Measurements from ENCODE around the gene S100A6. TPM values are rescaled to one million over a fixed set of nuclear protein-coding genes. Genes with fewer than 3 reads are reported as not detected.
"Not testable (repeated sequence)": the region's sequence is repeated elsewhere in the genome, so short reads cannot be mapped to it uniquely, and the experiment has no call there.

The S100A6 gene
- total and polyA plus RNA-seq, 2 donors (not counting 3 experiments of a cell fraction or from before 2014, with no cell fraction given), result 552 to 908 TPM

- TF ChIP-seq GATA2 (IDR thresholded peaks at IDR 0.05; ENCODE audit: insufficient read depth, insufficient read length, low read depth, low read length) (no peak), MYC (IDR thresholded peaks at IDR 0.05; ENCODE audit: low read depth, low read length) (no peak)
- BruUV-seq (replicated peaks), result no TSS peak
- no peak overlapping the region for H3K4me2 ChIP-seq (ENCODE audit: insufficient read depth, low read length)
- ChIA-PET POLR2A (no interaction called here), CTCF (interaction anchor here (0.8 to 4.6 kb wide), 4 partner anchors 12 to 74 kb away, joined by 3 to 24 read pairs (median 4); partner anchors contain the start of gene S100A13)
- no peak overlapping the region for H3K9ac ChIP-seq (replicated peaks; ENCODE audit: extremely low read depth, insufficient read depth, low read length)
- H4K20me1 ChIP-seq (replicated peaks; ENCODE audit: control insufficient read depth, extremely low read depth, insufficient read depth, low read length), result no peaks in the 10 kb centered on the region
- H3K4me1 ChIP-seq (ENCODE audit: control insufficient read depth, extremely low read depth, insufficient read depth, low read length), result peaks cover 5% of the 10 kb centered on the region
- no peaks in the 10 kb centered on the region for H3K27me3 ChIP-seq (ENCODE audit: control insufficient read depth in 2 of 2, insufficient read depth in 2 of 2, low read length in 2 of 2)
- H3K9me3 ChIP-seq (replicated peaks; ENCODE audit: control insufficient read depth, insufficient read depth, low read length), result no peaks in the 10 kb centered on the region
- FAIRE-seq (no peak), DNase-seq (ENCODE audit: low read depth, low spot score) (no peak)
- no peak overlapping the region for H3K27ac ChIP-seq (ENCODE audit: insufficient read depth, low read depth, low read length)
- H3K4me3 ChIP-seq (replicated peaks in 1 of 3; ENCODE audit: insufficient read depth in 1 of 3, low read depth in 1 of 3, low read length in 3 of 3), result no peak overlapping the region
- intact Hi-C loops (cut with micrococcal nuclease), result no loop called here
- dilution Hi-C loops (cut with MboI; ENCODE audit: extremely low pct_ligation_motif_present, low sequenced_read_pairs), result no loop called here
- H3K79me2 ChIP-seq (ENCODE audit: control insufficient read depth, insufficient read depth, low read length), result no peaks in the 10 kb centered on the region
- H3K9me1 ChIP-seq (replicated peaks; ENCODE audit: control insufficient read depth, extremely low read depth, insufficient read depth, low read length), result no peaks in the 10 kb centered on the region
- H2AFZ ChIP-seq (ENCODE audit: low read depth, low read length), result no peak overlapping the region
- no peaks in the 10 kb centered on the region for H3K36me3 ChIP-seq (ENCODE audit: control insufficient read depth in 2 of 2, extremely low read depth in 1 of 2, insufficient read depth in 2 of 2, low read length in 2 of 2)
Observed at GRCh38 chr1:153585006-153585405, 49.2 kb upstream of the S100A6 start.

GRCh38 chr1:153583976-153584375 lies 48.2 kb upstream of the S100A6 start:
- FAIRE-seq, result no peak
- ChIA-PET CTCF (interaction anchor here (4.6 kb wide), 1 partner anchor 11 kb away, joined by 24 read pairs; no protein-coding TSS in a partner anchor), POLR2A (no interaction called here)
- H3K27ac ChIP-seq (ENCODE audit: insufficient read depth, low read depth, low read length), result no peak overlapping the region
- peaks cover 5% of the 10 kb centered on the region for H3K4me1 ChIP-seq (ENCODE audit: control insufficient read depth, extremely low read depth, insufficient read depth, low read length)
- H3K4me2 ChIP-seq (ENCODE audit: insufficient read depth, low read length), result no peak overlapping the region
- intact Hi-C loops (cut with micrococcal nuclease), result no loop called here
- no peak for DNase-seq (ENCODE audit: low read depth, low spot score)
- no peak overlapping the region for H2AFZ ChIP-seq (ENCODE audit: low read depth, low read length)
- H3K4me3 ChIP-seq (replicated peaks in 1 of 3; ENCODE audit: insufficient read depth in 1 of 3, low read depth in 1 of 3, low read length in 3 of 3), result no peak overlapping the region
- no TSS peak for BruUV-seq (replicated peaks)
- H4K20me1 ChIP-seq (replicated peaks; ENCODE audit: control insufficient read depth, extremely low read depth, insufficient read depth, low read length), result no peaks in the 10 kb centered on the region
- no peak for TF ChIP-seq MAX (IDR thresholded peaks at IDR 0.05; ENCODE audit: insufficient read depth, insufficient read length)
- no peak for TF ChIP-seq CTCF (IDR thresholded peaks at IDR 0.05; ENCODE audit: extremely low read depth in 1 of 2, insufficient read depth in 1 of 2, low read depth in 1 of 2, low read length in 2 of 2)
- no peak for TF ChIP-seq POLR2AphosphoS5 (IDR thresholded peaks at IDR 0.05; ENCODE audit: insufficient read depth, low read depth, low read length)
- TF ChIP-seq POLR2A (IDR thresholded peaks at IDR 0.05; ENCODE audit: low read depth, low read length), result no peak
- no peak for TF ChIP-seq FOS (IDR thresholded peaks at IDR 0.05; ENCODE audit: borderline replicate concordance, insufficient read depth, low read length)
- no peak for TF ChIP-seq JUN (IDR thresholded peaks at IDR 0.05; ENCODE audit: borderline replicate concordance, insufficient read depth, insufficient read length, low read depth)
- TF ChIP-seq MYC (IDR thresholded peaks at IDR 0.05; ENCODE audit: low read depth, low read length), result no peak
- TF ChIP-seq EZH2 (IDR thresholded peaks at IDR 0.05; ENCODE audit: borderline replicate concordance, low read depth, low read length, severe bottlenecking), result no peak
- no peak for TF ChIP-seq GATA2 (IDR thresholded peaks at IDR 0.05; ENCODE audit: insufficient read depth, insufficient read length, low read depth, low read length)
- no peaks in the 10 kb centered on the region for H3K27me3 ChIP-seq (ENCODE audit: control insufficient read depth in 2 of 2, insufficient read depth in 2 of 2, low read length in 2 of 2)
- no peaks in the 10 kb centered on the region for H3K9me3 ChIP-seq (replicated peaks; ENCODE audit: control insufficient read depth, insufficient read depth, low read length)
- dilution Hi-C loops (cut with MboI; ENCODE audit: extremely low pct_ligation_motif_present, low sequenced_read_pairs), result no loop called here
- no peaks in the 10 kb centered on the region for H3K79me2 ChIP-seq (ENCODE audit: control insufficient read depth, insufficient read depth, low read length)
- no peak overlapping the region for H3K9ac ChIP-seq (replicated peaks; ENCODE audit: extremely low read depth, insufficient read depth, low read length)
- no peaks in the 10 kb centered on the region for H3K9me1 ChIP-seq (replicated peaks; ENCODE audit: control insufficient read depth, extremely low read depth, insufficient read depth, low read length)
- no peaks in the 10 kb centered on the region for H3K36me3 ChIP-seq (ENCODE audit: control insufficient read depth in 2 of 2, extremely low read depth in 1 of 2, insufficient read depth in 2 of 2, low read length in 2 of 2)

- POLR2A ChIA-PET; intact Hi-C loops (cut with micrococcal nuclease); H3K9me3 ChIP-seq (replicated peaks; ENCODE audit: control insufficient read depth, insufficient read depth, low read length); H4K20me1 ChIP-seq (replicated peaks; ENCODE audit: control insufficient read depth, extremely low read depth, insufficient read depth, low read length); BruUV-seq (replicated peaks); H3K4me3 ChIP-seq (replicated peaks in 1 of 3; ENCODE audit: insufficient read depth in 1 of 3, low read depth in 1 of 3, low read length in 3 of 3); H3K79me2 ChIP-seq (ENCODE audit: control insufficient read depth, insufficient read depth, low read length); CTCF ChIA-PET; H3K9ac ChIP-seq (replicated peaks; ENCODE audit: extremely low read depth, insufficient read depth, low read length); H3K27ac ChIP-seq (ENCODE audit: insufficient read depth, low read depth, low read length); H3K4me2 ChIP-seq (ENCODE audit: insufficient read depth, low read length); H3K9me1 ChIP-seq (replicated peaks; ENCODE audit: control insufficient read depth, extremely low read depth, insufficient read depth, low read length); dilution Hi-C loops (cut with MboI; ENCODE audit: extremely low pct_ligation_motif_present, low sequenced_read_pairs); FAIRE-seq; DNase-seq (ENCODE audit: low read depth, low spot score); H3K36me3 ChIP-seq (ENCODE audit: control insufficient read depth in 2 of 2, extremely low read depth in 1 of 2, insufficient read depth in 2 of 2, low read length in 2 of 2); H3K27me3 ChIP-seq (ENCODE audit: control insufficient read depth in 2 of 2, insufficient read depth in 2 of 2, low read length in 2 of 2); H2AFZ ChIP-seq (ENCODE audit: low read depth, low read length); H3K4me1 ChIP-seq (ENCODE audit: control insufficient read depth, extremely low read depth, insufficient read depth, low read length): not testable (repeated sequence)
Observed at GRCh38 chr1:153583514-153583913, 47.7 kb upstream of the S100A6 start.
